K562 (cell line): ENCODE measurements around the gene VDAC1. TPM values are rescaled to one million over a fixed set of nuclear protein-coding genes. Genes with fewer than 3 reads are reported as not detected.

Experiments used
- HNRNPL ChIP-seq: fragments of 200-400 bp; formaldehyde crosslinking; IDR thresholded peaks from 2 replicates; pipeline ENCODE4 v1.6.1; 2017; ENCODE audit warnings: low read depth, mild to moderate bottlenecking, low read length
- KLF6 ChIP-seq: fragments of 250-450 bp; sonication (Bioruptor Pico); IDR thresholded peaks from 2 replicates; pipeline ENCODE4 v1.4.0; 2020; ENCODE audit warnings: mild to moderate bottlenecking, moderate library complexity, borderline replicate concordance
- MEF2A ChIP-seq: IDR thresholded peaks from 2 replicates; pipeline ENCODE4 v1.6.1; 2011; ENCODE audit warnings: low read depth, mild to moderate bottlenecking, low read length, moderate library complexity; ENCODE audit not compliant: control insufficient read depth
- MYBL2 ChIP-seq, 2 experiments: fragments of 450-650 bp in 1 of 2; sonication (generic) in 1 of 2; formaldehyde crosslinking in 1 of 2; IDR thresholded peaks; 2 replicates each; pipeline versions ENCODE4 v1.6.1 to v1.8.1; 2017 to 2022; ENCODE audit warnings: borderline replicate concordance in 1 of 2, inconsistent platforms in 1 of 2, low read depth in 1 of 2, mild to moderate bottlenecking in 1 of 2, missing genetic modification reagents in 1 of 2, moderate library complexity in 1 of 2
- NCOA2 ChIP-seq, 2 experiments: fragments of 450-650 bp; IDR thresholded peaks; 2 replicates each; pipeline ENCODE4 v1.6.1; 2018; ENCODE audit warnings: mild to moderate bottlenecking in 2 of 2, moderate library complexity in 1 of 2; ENCODE audit not compliant: partially characterized antibody in 2 of 2
- RBBP5 ChIP-seq: fragments of 200-600 bp; sonication (generic); IDR thresholded peaks from 2 replicates; pipeline ENCODE4 v1.6.1; 2012; ENCODE audit warnings: borderline replicate concordance, mild to moderate bottlenecking, low read length, control low read depth, inconsistent platforms; ENCODE audit not compliant: insufficient read depth, poor library complexity, severe bottlenecking
- SAFB2 ChIP-seq: fragments of 200-400 bp; formaldehyde crosslinking; IDR thresholded peaks from 2 replicates; pipeline ENCODE4 v1.6.1; 2018; ENCODE audit warnings: borderline replicate concordance, low read length, low read depth, moderate library complexity; ENCODE audit not compliant: severe bottlenecking
- SMAD1 ChIP-seq: fragments of 150-350 bp; IDR thresholded peaks from 2 replicates; pipeline ENCODE4 v1.6.1; 2014; ENCODE audit warnings: low read length, low read depth; ENCODE audit not compliant: partially characterized antibody
- ZEB2 ChIP-seq: fragments of 450-650 bp; IDR thresholded peaks from 2 replicates; pipeline ENCODE4 v1.6.1; 2016
- ZNF184 ChIP-seq: sonication (generic); formaldehyde crosslinking; IDR thresholded peaks from 2 replicates; pipeline ENCODE4 v1.5.0; 2020; ENCODE audit warnings: missing genetic modification reagents
- ZNF780A ChIP-seq: fragments of 250-450 bp; sonication (Bioruptor Pico); IDR thresholded peaks from 2 replicates; pipeline ENCODE4 v1.5.0; 2021; ENCODE audit warnings: mild to moderate bottlenecking
- polyA plus RNA-seq, 8 experiments: library from polyadenylated mRNA; depleted of rRNA in 4 of 8; stranded (reverse) in 5 of 8; unstranded in 3 of 8; fragments of >200 nt; fragmentation: Nextera tagmentation in 2 of 8; fragmentation: Illumina TruSeq in 1 of 8; extraction: Ambion mirVana in 2 of 8; extraction: Trizol in 1 of 8; gene quantifications; 2 replicates each; pipeline versions ENCODE4 v1.2.1 to v1.2.3, GENCODE V29; 2011 to 2014; ENCODE audit warnings: inconsistent platforms in 1 of 8, missing spikeins in 1 of 8
- total RNA-seq, 7 experiments: library from RNA; depleted of rRNA in 6 of 7; stranded (reverse); fragments of >200 nt in 6 of 7; fragmentation: Illumina TruSeq in 2 of 7; extraction: Trizol in 2 of 7; gene quantifications; 2 replicates each; pipeline versions ENCODE4 v1.2.1 to v1.2.3, GENCODE V29; 2011 to 2021; ENCODE audit warnings: low replicate concordance in 1 of 7
- TF ChIP-seq, protein P1 (sequence below): fragments of 450-650 bp; formaldehyde crosslinking; IDR thresholded peaks from 2 replicates; pipeline ENCODE4 v1.4.0; 2020; ENCODE audit warnings: mild to moderate bottlenecking, mixed read lengths
- TF ChIP-seq, protein P2 (sequence below): fragments of 450-650 bp; conservative IDR thresholded peaks from 2 replicates; pipeline ENCODE4 v1.6.1; 2016; ENCODE audit warnings: missing genetic modification characterization, low read depth, mild to moderate bottlenecking, missing compliant biosample characterization, moderate library complexity
- TF ChIP-seq, protein P3 (sequence below): fragments of 250-450 bp; sonication (Bioruptor Pico); IDR thresholded peaks from 2 replicates; pipeline ENCODE4 v1.9.0; 2021; ENCODE audit warnings: mild to moderate bottlenecking, inconsistent platforms
- TF ChIP-seq, protein P4 (sequence below): fragments of 450-650 bp; formaldehyde crosslinking; IDR thresholded peaks from 2 replicates; pipeline ENCODE4 v1.4.0; 2020; ENCODE audit warnings: mild to moderate bottlenecking, moderate library complexity
- TF ChIP-seq, protein P5 (sequence below): IDR thresholded peaks from 2 replicates; pipeline ENCODE4 v1.6.1; 2014; ENCODE audit warnings: antibody characterized with exemption

VDAC1 gene
- total and polyA plus RNA-seq, 9 of the 15 experiments (the other 6 are each of a cell fraction or from before 2014, with no cell fraction given), result 168 to 366 (median 293) TPM

DNA sequence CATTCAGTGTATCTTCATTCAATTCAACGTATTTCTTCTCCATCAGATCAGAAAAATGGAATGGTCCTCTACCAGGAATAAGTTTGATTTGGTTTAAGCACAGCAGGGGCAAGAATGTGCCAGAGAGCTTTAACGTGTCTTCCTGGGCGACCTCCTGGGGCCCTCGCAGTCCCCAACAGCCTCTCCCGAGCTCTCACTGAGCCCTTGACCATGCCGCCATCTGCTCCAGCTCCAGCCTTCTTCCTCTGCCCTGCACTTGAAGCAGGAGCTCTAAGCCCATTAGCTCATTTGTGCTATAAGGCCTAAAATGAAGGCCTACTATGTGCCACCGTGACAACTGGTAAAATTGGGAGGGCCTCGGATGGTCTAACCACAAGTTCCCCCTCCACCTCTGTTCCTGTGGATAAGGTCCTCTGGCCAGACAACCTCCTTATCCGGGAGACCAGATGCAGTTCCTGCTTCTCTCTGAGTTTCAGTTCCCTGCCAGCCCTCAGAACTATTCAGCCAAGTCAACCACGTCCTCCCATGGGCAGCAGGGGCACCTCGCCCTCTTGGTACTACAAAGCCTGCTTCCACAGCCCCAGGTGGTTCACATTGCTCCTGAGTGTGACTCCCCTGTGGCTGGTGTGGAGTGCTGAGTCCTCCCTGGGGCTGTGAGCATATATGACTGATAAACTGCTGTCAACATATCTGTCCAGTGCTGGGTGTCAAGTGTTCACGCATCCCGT lies 72.2 kb downstream of the VDAC1 start (continued):
- TF ChIP-seq, protein P1, sequence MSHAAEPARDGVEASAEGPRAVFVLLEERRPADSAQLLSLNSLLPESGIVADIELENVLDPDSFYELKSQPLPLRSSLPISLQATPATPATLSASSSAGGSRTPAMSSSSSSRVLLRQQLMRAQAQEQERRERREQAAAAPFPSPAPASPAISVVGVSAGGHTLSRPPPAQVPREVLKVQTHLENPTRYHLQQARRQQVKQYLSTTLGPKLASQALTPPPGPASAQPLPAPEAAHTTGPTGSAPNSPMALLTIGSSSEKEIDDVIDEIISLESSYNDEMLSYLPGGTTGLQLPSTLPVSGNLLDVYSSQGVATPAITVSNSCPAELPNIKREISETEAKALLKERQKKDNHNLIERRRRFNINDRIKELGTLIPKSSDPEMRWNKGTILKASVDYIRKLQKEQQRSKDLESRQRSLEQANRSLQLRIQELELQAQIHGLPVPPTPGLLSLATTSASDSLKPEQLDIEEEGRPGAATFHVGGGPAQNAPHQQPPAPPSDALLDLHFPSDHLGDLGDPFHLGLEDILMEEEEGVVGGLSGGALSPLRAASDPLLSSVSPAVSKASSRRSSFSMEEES (CRISPR knock-in tag), result no peak
- peak; percentile 88 for TF ChIP-seq RBBP5
- TF ChIP-seq HNRNPL, result peak; percentile 61; the same call in 1 of the 2 replicates
- TF ChIP-seq ZEB2, result peak; percentile 22; the same call in 1 of the 2 replicates
- no peak for TF ChIP-seq SAFB2
- peak; percentile 68; the same call in 1 of the 2 replicates for TF ChIP-seq KLF6 (CRISPR knock-in tag)
- TF ChIP-seq, protein P2, sequence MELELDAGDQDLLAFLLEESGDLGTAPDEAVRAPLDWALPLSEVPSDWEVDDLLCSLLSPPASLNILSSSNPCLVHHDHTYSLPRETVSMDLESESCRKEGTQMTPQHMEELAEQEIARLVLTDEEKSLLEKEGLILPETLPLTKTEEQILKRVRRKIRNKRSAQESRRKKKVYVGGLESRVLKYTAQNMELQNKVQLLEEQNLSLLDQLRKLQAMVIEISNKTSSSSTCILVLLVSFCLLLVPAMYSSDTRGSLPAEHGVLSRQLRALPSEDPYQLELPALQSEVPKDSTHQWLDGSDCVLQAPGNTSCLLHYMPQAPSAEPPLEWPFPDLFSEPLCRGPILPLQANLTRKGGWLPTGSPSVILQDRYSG, result peak; percentile 79; the same call in 1 of the 2 replicates
- TF ChIP-seq ZNF780A (CRISPR knock-in tag), result no peak
- TF ChIP-seq MEF2A, result 0 out of 2 replicates have a peak, but pooled peaks have one; percentile 2
- no peak for TF ChIP-seq SMAD1
- TF ChIP-seq, protein P3, sequence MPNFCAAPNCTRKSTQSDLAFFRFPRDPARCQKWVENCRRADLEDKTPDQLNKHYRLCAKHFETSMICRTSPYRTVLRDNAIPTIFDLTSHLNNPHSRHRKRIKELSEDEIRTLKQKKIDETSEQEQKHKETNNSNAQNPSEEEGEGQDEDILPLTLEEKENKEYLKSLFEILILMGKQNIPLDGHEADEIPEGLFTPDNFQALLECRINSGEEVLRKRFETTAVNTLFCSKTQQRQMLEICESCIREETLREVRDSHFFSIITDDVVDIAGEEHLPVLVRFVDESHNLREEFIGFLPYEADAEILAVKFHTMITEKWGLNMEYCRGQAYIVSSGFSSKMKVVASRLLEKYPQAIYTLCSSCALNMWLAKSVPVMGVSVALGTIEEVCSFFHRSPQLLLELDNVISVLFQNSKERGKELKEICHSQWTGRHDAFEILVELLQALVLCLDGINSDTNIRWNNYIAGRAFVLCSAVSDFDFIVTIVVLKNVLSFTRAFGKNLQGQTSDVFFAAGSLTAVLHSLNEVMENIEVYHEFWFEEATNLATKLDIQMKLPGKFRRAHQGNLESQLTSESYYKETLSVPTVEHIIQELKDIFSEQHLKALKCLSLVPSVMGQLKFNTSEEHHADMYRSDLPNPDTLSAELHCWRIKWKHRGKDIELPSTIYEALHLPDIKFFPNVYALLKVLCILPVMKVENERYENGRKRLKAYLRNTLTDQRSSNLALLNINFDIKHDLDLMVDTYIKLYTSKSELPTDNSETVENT (CRISPR knock-in tag), result no peak; the same call in 1 of the 2 replicates
- TF ChIP-seq NCOA2 (IDR thresholded peaks at IDR 0.05; ENCODE audit: partially characterized antibody in 2 of 2), result no peak
- TF ChIP-seq ZNF184 (CRISPR knock-in tag), result no peak
- TF ChIP-seq MYBL2 (IDR thresholded peaks at IDR 0.05; ENCODE audit: low read depth), result no peak
- no peak for TF ChIP-seq MYBL2 (CRISPR knock-in tag; IDR thresholded peaks at IDR 0.05; ENCODE audit: borderline replicate concordance)
- TF ChIP-seq, protein P4, sequence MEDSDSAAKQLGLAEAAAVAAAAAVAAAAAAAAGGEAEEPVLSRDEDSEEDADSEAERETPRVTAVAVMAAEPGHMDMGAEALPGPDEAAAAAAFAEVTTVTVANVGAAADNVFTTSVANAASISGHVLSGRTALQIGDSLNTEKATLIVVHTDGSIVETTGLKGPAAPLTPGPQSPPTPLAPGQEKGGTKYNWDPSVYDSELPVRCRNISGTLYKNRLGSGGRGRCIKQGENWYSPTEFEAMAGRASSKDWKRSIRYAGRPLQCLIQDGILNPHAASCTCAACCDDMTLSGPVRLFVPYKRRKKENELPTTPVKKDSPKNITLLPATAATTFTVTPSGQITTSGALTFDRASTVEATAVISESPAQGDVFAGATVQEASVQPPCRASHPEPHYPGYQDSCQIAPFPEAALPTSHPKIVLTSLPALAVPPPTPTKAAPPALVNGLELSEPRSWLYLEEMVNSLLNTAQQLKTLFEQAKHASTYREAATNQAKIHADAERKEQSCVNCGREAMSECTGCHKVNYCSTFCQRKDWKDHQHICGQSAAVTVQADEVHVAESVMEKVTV (CRISPR knock-in tag), result no peak
- TF ChIP-seq, protein P5, sequence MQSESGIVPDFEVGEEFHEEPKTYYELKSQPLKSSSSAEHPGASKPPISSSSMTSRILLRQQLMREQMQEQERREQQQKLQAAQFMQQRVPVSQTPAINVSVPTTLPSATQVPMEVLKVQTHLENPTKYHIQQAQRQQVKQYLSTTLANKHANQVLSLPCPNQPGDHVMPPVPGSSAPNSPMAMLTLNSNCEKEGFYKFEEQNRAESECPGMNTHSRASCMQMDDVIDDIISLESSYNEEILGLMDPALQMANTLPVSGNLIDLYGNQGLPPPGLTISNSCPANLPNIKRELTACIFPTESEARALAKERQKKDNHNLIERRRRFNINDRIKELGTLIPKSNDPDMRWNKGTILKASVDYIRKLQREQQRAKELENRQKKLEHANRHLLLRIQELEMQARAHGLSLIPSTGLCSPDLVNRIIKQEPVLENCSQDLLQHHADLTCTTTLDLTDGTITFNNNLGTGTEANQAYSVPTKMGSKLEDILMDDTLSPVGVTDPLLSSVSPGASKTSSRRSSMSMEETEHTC, result peak; percentile 69; the same call in 1 of the 2 replicates
